GM23338 (cell line): ENCODE data around the gene VAPB. TPM values are rescaled to one million over a fixed set of nuclear protein-coding genes. Genes with fewer than 3 reads are reported as not detected.
A peak's percentile ranks its signal among the peaks of the same experiment; 100 is the strongest.

Source experiments
- ATAC-seq: fragments of 200-7000 bp; cut with Tn5 transposase; 3 replicates; pipeline ENCODE4 v1.9.1; 2020
- DNase-seq: peaks from one replicate; pipeline ENCODE4 v3.0.0-alpha.2; 2015; ENCODE audit warnings: low spot score
- H2AFZ ChIP-seq: fragments of 200-600 bp; sonication (generic); 2 replicates; pipeline ENCODE4 v1.8.0; 2016; ENCODE audit warnings: antibody characterized with exemption, mild to moderate bottlenecking, moderate library complexity
- H3F3A ChIP-seq: fragments of 200-600 bp; sonication (generic); replicated peaks from 2 replicates; pipeline ENCODE4 v1.8.0; 2017; ENCODE audit warnings: antibody characterized with exemption, mixed run types, low read depth
- H3K27ac ChIP-seq: fragments of 200-600 bp; sonication (generic); 2 replicates; pipeline ENCODE4 v1.6.1; 2016; ENCODE audit warnings: low read depth
- H3K27me3 ChIP-seq: fragments of 200-600 bp; sonication (generic); 2 replicates; pipeline ENCODE4 v1.8.0; 2016; ENCODE audit warnings: mild to moderate bottlenecking, mixed run types, moderate library complexity; ENCODE audit not compliant: insufficient read depth
- H3K36me3 ChIP-seq: fragments of 200-600 bp; sonication (generic); 2 replicates; pipeline ENCODE4 v1.8.0; 2016; ENCODE audit warnings: mild to moderate bottlenecking; ENCODE audit not compliant: insufficient read depth
- H3K4me1 ChIP-seq: fragments of 200-600 bp; sonication (generic); 2 replicates; pipeline ENCODE4 v1.8.0; 2016; ENCODE audit warnings: mild to moderate bottlenecking, moderate library complexity; ENCODE audit not compliant: insufficient read depth
- H3K4me2 ChIP-seq: fragments of 200-600 bp; sonication (generic); 2 replicates; pipeline ENCODE4 v1.7.1; 2017; ENCODE audit warnings: mixed run types
- H3K4me3 ChIP-seq: fragments of 200-600 bp; sonication (generic); 2 replicates; pipeline ENCODE4 v1.6.1; 2016; ENCODE audit warnings: mixed run types
- H3K79me2 ChIP-seq: fragments of 200-600 bp; sonication (generic); replicated peaks from 2 replicates; pipeline ENCODE4 v1.8.0; 2017; ENCODE audit warnings: mild to moderate bottlenecking; ENCODE audit not compliant: insufficient read depth
- H3K9me2 ChIP-seq: fragments of 200-600 bp; sonication (generic); 2 replicates; pipeline ENCODE4 v1.8.0; 2017; ENCODE audit not compliant: insufficient read depth
- H4K20me1 ChIP-seq: fragments of 200-600 bp; sonication (generic); replicated peaks from 2 replicates; pipeline ENCODE4 v1.8.0; 2017; ENCODE audit warnings: mild to moderate bottlenecking; ENCODE audit not compliant: insufficient read depth
- H3K27ac Mint-ChIP-seq: 2 replicates; pipeline ENCODE4 v1.8.0; 2020; ENCODE audit warnings: inconsistent platforms, mild to moderate bottlenecking, moderate library complexity, mixed read lengths
- H3K27me3 Mint-ChIP-seq: 3 replicates; pipeline ENCODE4 v1.8.0; 2022; ENCODE audit warnings: low read depth, mild to moderate bottlenecking, moderate library complexity, mixed read lengths, inconsistent platforms; ENCODE audit not compliant: insufficient read depth, poor library complexity
- H3K36me3 Mint-ChIP-seq: 3 replicates; pipeline ENCODE4 v1.8.0; 2021; ENCODE audit warnings: low read depth, mild to moderate bottlenecking, inconsistent platforms, moderate library complexity, mixed read lengths
- H3K4me1 Mint-ChIP-seq: 3 replicates; pipeline ENCODE4 v1.8.0; 2020; ENCODE audit warnings: mild to moderate bottlenecking, inconsistent platforms, mixed read lengths
- H3K4me3 Mint-ChIP-seq: 3 replicates; pipeline ENCODE4 v1.8.0; 2021; ENCODE audit warnings: moderate library complexity, mild to moderate bottlenecking, inconsistent platforms, mixed read lengths
- H3K9me3 Mint-ChIP-seq: 3 replicates; pipeline ENCODE4 v1.8.0; 2020; ENCODE audit warnings: moderate library complexity, mild to moderate bottlenecking, inconsistent platforms, mixed read lengths
- CREB1 ChIP-seq: fragments of 250-450 bp; sonication (Bioruptor Pico); IDR thresholded peaks from 2 replicates; pipeline ENCODE4 v1.5.0; 2020; ENCODE audit warnings: low read depth, mild to moderate bottlenecking, moderate library complexity
- EZH2 ChIP-seq: fragments of 200-600 bp; sonication (generic); IDR thresholded peaks from one replicate; pipeline ENCODE4 v1.8.0; 2017; ENCODE audit warnings: antibody characterized with exemption, mild to moderate bottlenecking, low read depth; ENCODE audit not compliant: unreplicated experiment
- JUNB ChIP-seq: IDR thresholded peaks from one replicate; pipeline ENCODE4 v1.6.1; 2016; ENCODE audit warnings: antibody characterized with exemption; ENCODE audit not compliant: unreplicated experiment
- POLR2AphosphoS5 ChIP-seq: IDR thresholded peaks from 2 replicates; pipeline ENCODE4 v1.6.1; 2016; ENCODE audit warnings: antibody characterized with exemption, low read depth
- ZNF114 ChIP-seq: fragments of 250-450 bp; sonication (Bioruptor Pico); IDR thresholded peaks from 2 replicates; pipeline ENCODE4 v1.5.0; 2020; ENCODE audit warnings: mild to moderate bottlenecking, moderate library complexity
- ZNF331 ChIP-seq: fragments of 250-450 bp; sonication (Bioruptor Pico); IDR thresholded peaks from 2 replicates; pipeline ENCODE4 v1.5.0; 2020; ENCODE audit warnings: low read depth, mild to moderate bottlenecking, moderate library complexity
- ZNF462 ChIP-seq: fragments of 250-450 bp; sonication (Bioruptor Pico); IDR thresholded peaks from 2 replicates; pipeline ENCODE4 v1.5.0; 2020; ENCODE audit warnings: mild to moderate bottlenecking, moderate library complexity
- polyA plus RNA-seq: library from polyadenylated mRNA; unstranded; fragments of >200 nt; fragmentation: Nextera tagmentation; extraction: Ambion mirVana; gene quantifications from 2 replicates; pipeline ENCODE4 v1.2.1, GENCODE V29; 2016
- total RNA-seq: library from RNA; depleted of rRNA; stranded (reverse); fragments of >200 nt; shearing (Covaris generic); gene quantifications from 2 replicates; pipeline ENCODE4 v1.2.3, GENCODE V29; 2014
- TF ChIP-seq, protein P1 (sequence below), 2 experiments: fragments of 200-600 bp in 1 of 2; sonication (generic) in 1 of 2; conservative IDR thresholded peaks; 2 replicates each; pipeline versions ENCODE4 v1.5.1 to v1.6.1; 2016 to 2017; ENCODE audit warnings: antibody characterized with exemption in 2 of 2, low read depth in 2 of 2, mild to moderate bottlenecking in 2 of 2, moderate library complexity in 1 of 2

Gene VAPB
- total and polyA plus RNA-seq, 2 experiments from 2014 or later: 18.8 to 22.9 TPM

- TF ChIP-seq CREB1 (CRISPR knock-in tag) (peak; percentile 70), JUNB (no peak), POLR2AphosphoS5 (peak; percentile 3; the same call in 1 of the 2 replicates)
- peaks cover 5% of the 10 kb centered on the region for H3K27me3 Mint-ChIP-seq
- no peaks in the 10 kb centered on the region for H3K9me3 Mint-ChIP-seq
- H3K4me3 ChIP-seq: peak overlapping the region; percentile 78
- peaks cover 16% of the 10 kb centered on the region; the same call in 2 of the 3 replicates for H3K36me3 Mint-ChIP-seq
- peaks cover 16% of the 10 kb centered on the region for H4K20me1 ChIP-seq
- peak; percentile 66 for ATAC-seq
- H3K36me3 ChIP-seq: no peaks in the 10 kb centered on the region
- peaks cover 9% of the 10 kb centered on the region; the same call in 1 of the 2 replicates for H3K4me1 ChIP-seq
- H3K27ac ChIP-seq: peak overlapping the region; percentile 56; the same call in 1 of the 2 replicates
- no peaks in the 10 kb centered on the region for H3K27me3 ChIP-seq
- peaks cover 50% of the 10 kb centered on the region for H3K79me2 ChIP-seq
- H2AFZ ChIP-seq: peak overlapping the region; percentile 87
- peak overlapping the region; percentile 85 for H3K4me3 Mint-ChIP-seq
- peaks cover 4% of the 10 kb centered on the region; the same call in 1 of the 2 replicates for H3F3A ChIP-seq
- no peaks in the 10 kb centered on the region for H3K9me2 ChIP-seq
- peak overlapping the region; percentile 94 for H3K4me2 ChIP-seq
- H3K27ac Mint-ChIP-seq: peak overlapping the region; percentile 85
- DNase-seq: peak; percentile 59
- H3K4me1 Mint-ChIP-seq: peaks cover 26% of the 10 kb centered on the region
Observed at GRCh38 chr20:58389324-58389967, 417 bp downstream of the VAPB start.

DNA sequence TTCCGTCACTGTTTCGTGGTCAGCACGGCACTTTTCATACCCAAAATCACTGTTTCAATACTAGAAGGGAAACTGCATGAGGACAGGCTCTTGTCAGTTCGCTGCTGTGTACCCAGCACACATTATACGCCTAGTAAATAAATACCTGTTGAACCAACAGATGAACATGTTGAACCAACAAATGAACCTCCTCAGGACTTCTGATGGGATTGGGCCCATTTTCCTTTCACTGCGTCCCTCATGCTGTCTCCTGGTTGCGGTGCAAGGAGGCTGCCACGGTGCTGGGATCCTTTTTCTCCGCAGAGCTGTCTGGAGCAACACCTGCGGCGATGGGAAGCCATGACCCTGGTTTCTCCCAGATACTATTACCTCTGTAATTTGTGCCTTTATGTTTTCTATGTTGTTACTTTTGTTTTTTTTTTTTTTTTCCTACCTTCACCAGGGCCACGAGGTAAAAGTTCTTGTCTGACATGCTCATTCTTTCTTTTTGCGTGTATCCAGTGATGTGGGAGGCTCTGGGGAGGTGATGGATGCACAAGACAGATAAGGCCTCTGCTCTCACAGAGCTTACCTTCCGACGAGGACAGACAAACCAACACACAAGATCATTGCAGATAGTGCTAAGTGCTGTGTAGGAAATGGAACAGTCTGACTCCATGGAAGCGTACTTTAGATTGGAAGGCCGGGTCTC, 1.1 kb downstream of the VAPB start:
- TF ChIP-seq ZNF114 (CRISPR knock-in tag) (no peak), CREB1 (CRISPR knock-in tag) (no peak), ZNF331 (no peak), ZNF462 (CRISPR knock-in tag) (no peak), EZH2 (no peak)
- TF ChIP-seq, protein P1, sequence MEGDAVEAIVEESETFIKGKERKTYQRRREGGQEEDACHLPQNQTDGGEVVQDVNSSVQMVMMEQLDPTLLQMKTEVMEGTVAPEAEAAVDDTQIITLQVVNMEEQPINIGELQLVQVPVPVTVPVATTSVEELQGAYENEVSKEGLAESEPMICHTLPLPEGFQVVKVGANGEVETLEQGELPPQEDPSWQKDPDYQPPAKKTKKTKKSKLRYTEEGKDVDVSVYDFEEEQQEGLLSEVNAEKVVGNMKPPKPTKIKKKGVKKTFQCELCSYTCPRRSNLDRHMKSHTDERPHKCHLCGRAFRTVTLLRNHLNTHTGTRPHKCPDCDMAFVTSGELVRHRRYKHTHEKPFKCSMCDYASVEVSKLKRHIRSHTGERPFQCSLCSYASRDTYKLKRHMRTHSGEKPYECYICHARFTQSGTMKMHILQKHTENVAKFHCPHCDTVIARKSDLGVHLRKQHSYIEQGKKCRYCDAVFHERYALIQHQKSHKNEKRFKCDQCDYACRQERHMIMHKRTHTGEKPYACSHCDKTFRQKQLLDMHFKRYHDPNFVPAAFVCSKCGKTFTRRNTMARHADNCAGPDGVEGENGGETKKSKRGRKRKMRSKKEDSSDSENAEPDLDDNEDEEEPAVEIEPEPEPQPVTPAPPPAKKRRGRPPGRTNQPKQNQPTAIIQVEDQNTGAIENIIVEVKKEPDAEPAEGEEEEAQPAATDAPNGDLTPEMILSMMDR (conservative IDR thresholded peaks at IDR 0.05; ENCODE audit: low read depth in 2 of 2): no peak
- Histone ChIP-seq H3K27me3 (no peaks in the 10 kb centered on the region), H3F3A (peaks cover 4% of the 10 kb centered on the region; the same call in 1 of the 2 replicates), H3K4me2 (peak overlapping the region; percentile 94), H4K20me1 (peaks cover 17% of the 10 kb centered on the region), H3K9me2 (no peaks in the 10 kb centered on the region), H3K36me3 (no peaks in the 10 kb centered on the region), H3K4me3 (peak overlapping the region; percentile 78), H2AFZ (no peak overlapping the region), H3K27ac (no peak overlapping the region), H3K79me2 (peaks cover 57% of the 10 kb centered on the region), H3K4me1 (peaks cover 9% of the 10 kb centered on the region; the same call in 1 of the 2 replicates)
- Mint-ChIP-seq H3K36me3 (peaks cover 16% of the 10 kb centered on the region; the same call in 2 of the 3 replicates), H3K4me1 (peaks cover 26% of the 10 kb centered on the region), H3K27me3 (peaks cover 5% of the 10 kb centered on the region), H3K4me3 (peak overlapping the region; percentile 85), H3K27ac (peak overlapping the region; percentile 85), H3K9me3 (no peaks in the 10 kb centered on the region)
- ATAC-seq (no peak), DNase-seq (no peak)
